HG02623 (cell line): ENCODE results near the gene DDX27.
A peak's percentile ranks its signal among the peaks of the same experiment; 100 is the strongest.

Experiments used
- ATAC-seq: cut with Tn5 transposase; IDR thresholded peaks from one replicate; pipeline ENCODE4 v1.9.1; 2021; ENCODE audit warnings: moderate library complexity; ENCODE audit not compliant: unreplicated experiment

DDX27 gene

DNA sequence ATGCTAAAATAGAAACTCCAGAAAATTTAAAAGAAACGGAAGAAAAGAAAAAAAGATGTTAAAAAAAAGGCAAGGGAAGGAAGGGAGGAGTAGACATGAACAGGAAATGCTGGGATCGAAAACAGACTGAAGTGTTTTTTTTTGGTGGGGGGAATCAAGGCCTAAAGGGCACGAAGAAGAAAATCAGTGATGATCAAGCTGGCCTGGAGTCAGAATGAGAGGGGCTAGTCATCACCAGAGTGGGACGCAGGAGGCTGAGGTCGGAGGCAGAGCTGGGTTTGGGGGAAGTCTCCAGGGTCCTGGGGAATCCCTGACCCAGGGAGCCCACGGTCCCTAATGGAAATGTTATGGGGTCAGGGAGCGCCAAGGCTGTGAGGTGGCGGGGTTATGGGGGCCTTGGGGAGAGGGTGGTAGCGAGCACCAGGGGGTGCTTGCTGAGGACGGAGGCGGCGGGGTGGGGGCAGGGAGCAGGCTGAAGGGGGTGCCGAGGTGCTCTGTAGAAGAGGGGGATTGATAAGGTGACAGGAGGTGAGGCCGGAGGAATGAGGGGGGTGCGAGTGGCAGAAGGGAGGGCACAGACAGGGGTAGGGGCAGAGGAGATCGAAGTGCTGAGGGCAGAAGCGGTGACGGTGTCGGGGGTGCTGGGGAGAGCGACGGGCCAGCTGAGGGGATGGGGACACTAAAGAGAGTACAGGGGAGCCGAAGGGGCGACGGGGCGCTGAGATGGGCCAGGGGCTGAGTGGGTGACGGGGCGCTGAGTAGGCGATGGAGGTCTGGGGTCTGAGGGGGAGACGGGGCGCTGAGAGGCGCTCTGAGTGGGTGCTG lies 58.0 kb downstream of the DDX27 start:
- no peak for ATAC-seq

DNA sequence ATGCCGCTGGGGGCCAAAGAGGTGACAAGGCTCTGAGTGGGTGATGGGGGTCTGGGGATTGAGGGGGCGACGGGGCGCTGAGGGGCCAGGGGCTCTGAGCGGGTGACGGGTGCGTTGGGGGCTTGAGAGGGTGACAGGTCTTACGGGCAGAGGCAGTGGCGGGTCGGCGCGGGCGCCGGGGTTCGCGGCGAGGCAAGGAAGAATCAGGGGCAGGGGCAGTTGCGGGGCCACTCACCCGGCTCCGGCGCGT lies 58.5 kb downstream of the DDX27 start:
- no peak for ATAC-seq

DNA sequence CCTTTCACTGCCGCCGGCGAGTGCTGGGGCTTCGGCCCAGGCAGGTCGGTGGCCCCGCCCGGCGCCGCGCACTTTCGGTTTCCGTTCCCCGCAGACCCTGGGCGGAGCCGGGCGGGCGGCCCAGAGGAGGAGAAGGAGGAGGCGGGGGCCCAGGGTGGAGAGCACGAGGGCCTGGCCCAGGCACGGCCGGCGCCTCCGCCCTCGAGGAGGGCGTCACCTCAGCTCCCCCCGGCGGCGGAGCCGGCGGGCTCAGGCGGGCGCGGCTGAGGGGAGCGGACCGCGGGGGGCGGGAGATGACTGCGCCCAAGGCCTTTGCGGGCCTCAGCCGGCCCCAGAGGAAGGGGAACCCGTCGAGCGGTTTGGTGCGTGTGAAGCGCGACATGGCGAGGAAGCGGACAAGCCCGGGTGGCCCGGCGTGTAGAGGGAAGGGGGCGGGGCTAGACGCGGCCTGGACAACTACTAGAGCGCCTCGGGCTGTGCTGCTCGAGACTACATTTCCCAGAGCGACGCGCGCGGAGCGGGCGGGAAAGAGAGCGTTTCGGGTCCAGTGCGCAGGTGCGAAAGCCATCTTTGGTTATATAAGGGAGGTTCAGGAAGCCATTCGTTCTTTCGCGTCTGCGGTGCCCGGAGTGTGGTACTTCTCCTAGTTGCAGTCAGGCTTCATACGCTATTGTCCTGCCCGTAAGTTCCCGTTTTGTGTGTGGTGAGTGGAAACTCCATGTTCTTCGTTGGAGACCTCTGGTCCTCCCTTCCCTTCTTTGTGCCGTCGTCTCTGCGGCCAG lies 59.0 kb downstream of the DDX27 start, which contains the start of gene ZNFX1:
Gene ZNFX1 (minus strand): TSS at position 22 of the 782 bp plus-strand sequence. CDS start 2,218 bp downstream, outside the sequence.
- peak; percentile 75 for ATAC-seq

DNA sequence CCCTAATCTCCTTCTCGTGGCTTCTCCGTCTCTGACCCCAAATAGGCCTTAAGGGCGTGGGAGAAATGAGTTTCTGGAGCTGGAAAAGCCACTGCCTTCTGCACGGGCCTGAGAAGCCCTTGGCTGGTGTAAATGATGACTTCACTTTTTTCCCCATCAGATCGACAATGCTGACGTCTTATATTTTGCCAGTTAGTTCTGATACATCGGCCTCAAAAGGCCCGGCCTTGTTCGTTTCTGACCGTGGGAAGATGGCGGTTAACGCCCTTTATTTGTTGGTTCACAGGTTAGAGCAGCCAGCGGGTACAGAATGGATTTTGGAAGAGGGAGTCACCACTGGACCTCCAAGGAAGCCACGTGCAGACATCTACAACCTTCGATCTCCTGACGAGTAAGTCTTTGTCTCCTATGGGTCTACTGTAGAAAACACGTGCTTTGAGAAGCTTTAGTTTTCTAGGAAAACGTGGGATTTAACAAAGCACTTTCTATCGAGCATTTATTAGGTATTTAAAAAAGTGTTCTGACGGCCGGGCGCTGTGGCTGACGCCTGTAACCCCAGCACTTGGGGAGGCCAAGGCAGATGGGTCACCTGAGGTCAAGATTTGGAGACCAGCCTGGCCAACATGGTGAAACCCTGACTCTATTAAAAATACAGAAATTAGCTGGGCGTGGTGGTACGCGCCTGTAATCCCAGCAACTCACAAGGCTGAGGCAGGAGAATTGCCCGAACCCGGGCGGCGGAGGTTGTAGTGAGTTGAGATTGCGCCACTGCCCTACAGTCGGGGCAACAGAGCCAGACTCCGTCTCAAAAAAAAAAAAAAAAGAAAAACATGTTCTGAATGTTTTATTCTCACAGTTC lies 59.8 kb downstream of the DDX27 start:
- no peak for ATAC-seq

DNA sequence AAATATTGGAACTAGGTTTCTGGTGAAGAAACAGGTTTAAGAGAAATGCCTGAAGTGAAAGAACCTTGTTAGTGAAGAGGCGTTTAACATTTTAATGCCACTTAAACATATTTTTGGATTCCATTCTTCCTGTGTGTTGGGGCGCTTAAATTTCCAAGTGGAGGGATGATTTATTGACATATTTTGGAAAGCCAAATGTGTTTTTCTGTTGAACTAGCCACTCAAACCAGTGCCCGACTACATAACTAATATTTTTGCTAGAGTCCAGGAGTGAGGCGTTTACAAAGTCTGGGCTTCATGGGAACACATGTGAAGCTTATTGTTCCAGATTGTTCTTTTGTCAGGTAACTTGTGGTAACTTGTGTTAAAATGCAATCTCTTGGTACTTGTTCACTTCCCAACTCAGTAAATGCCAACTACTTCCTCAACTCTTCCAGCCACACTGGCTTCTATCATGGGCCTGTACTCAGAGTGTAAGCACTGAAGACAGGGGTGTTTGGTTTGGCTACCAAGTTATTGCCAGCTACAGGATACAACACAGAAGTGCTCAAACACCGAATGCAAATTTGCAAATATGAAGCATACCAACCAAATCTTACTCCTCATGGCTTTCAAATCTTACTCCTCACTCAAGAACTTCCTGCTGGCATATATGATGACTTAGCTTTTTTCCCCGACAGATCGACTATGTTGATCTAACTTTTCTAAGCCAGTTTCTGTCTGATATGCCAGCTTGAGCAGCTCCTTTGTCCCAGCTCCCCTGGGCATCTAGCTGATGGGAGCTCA lies 60.7 kb downstream of the DDX27 start:
- no peak for ATAC-seq

DNA sequence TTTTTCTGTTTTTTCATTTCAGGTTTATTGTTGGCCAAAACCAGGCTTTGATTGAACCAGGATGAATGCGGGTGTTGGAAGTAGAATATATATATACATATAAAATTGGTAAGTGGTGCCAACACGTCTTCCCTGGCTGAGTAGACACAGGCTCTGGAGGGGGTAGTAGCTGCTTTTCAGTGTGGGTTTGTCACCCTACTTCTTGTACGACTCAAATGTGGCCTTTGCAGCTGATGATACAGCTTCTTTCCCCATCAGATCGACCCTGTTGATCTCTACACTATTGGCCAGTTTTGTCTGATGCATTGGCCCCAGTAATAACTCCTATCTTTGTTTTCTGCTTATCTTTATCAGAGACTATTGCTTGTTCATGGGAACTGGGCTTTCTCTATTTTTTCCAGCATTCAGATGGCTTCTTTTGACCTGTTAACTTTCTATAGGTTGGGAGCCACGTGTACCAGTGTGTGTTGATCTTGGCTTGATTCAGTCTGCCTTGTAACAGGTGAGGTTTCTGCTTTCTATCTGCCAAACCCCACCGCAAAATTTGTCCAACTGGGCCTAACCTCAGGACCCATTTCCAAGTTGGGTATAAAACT lies 61.3 kb downstream of the DDX27 start:
- no peak for ATAC-seq

DNA sequence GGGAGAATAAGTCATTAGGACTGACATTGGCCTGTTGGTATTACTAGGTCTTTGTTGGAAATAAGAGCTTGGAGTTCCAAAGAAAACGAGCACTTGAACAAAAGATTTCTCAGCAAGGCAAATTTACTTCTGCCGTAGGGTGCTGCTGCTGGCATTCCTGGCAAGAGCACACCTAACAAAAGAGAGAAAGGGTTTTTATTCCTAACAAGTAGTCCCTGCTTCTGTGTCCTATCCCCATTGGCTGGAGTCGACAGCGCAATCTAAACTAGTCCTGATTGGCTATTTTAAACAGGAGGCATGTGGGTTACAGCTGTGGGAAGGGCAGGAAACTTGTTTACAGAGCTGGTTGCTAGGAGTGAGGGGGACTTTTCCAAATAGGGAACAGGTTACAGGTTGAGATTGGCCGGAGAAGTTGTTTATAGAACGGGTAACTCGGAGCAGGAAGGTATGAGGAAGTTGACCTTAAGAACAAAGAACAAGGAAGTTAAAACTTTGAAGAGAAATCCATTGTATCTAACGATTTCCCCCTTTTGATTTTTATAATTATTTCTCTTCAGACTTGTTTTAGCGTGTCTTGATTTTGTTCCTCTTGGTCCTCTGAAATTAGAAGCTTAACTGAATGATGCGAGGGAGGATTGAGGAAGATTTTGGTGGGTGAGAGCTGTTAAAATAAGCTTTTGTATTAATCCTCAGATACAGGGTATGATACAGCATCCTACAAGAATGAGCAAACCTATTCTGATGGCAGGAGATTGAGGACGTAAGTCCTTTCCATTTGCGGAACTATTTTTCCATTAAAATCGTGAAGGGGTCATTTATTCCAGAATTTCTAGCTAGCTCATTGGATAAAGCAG lies 62.1 kb downstream of the DDX27 start:
- no peak for ATAC-seq

DNA sequence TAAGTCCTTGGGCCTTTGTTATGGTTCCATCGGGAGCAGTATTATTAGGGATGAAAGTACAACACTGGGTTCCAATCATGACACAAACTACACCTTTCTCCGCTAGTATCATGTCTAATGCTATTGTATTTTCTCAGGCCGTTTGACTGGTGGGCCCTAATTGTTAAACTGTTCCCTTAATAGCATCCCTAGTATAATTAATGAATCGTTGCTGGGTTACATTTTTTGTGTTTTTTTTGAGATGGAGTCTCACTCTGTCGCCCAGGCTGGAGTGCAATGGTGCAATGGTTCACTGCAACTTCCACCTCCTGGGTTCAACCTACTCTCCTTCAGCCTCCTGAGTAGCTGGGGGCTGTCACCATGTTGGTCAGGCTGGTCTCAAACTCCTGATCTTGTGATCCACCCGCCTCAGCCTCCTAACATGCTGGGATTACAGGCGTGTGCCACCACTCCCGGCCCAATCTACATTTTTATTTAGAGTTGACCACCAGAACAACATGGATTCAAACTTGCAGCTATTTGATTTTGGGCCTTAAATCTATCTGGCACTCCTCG lies 62.8 kb downstream of the DDX27 start:
- no peak for ATAC-seq

DNA sequence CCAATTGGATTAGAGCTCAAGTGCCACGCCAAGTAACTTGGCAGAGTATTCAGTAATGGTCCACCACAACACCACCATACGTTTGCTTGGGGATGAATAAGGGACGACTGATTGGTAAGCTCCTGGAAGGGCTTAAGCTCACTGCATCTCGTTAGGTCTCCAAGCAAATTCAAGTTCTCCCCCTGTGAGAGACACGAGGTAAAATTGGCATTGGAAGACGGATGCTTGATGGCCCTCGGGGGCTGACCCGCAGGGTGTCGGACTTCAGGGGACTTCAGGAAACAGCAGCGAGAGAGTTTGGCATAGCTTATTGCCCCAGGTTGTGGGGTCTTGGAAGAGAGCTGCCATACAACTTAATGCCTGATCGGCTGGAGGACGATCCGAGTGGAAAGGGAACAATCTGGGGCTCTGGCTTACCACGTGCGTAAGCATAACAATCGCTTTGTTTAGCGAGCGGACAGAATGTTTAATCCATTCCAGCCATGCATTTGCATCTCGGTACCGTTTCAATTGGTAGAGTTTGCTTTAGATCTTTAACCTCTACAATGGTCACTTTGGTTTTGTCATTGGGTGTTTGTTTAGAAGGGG lies 63.5 kb downstream of the DDX27 start:
- ATAC-seq: no peak

DNA sequence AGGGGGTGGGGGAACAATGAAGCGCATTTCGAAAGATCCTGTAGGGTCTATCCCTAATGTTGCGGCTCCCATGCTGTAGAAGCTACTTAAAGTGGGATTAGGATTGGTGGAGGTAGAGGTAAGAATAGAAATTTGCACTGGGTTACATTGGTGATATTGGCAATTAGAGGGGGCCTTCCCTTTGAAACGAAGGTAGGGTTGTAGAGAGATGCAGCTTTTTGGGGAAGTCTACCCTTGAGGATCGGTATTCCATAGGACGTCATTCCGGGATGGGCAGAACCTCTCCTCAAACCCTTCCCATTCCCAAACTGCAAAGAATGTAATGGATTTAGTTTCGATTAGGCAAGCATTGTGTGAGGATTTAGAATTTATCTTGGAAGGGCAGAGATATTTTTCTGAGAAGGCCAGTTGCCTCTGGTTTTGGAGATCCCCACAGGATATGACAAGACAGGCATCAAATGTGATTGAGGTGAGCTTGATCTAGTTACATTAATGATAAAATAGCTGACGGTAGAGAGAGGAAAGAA lies 64.0 kb downstream of the DDX27 start:
- ATAC-seq: no peak

DNA sequence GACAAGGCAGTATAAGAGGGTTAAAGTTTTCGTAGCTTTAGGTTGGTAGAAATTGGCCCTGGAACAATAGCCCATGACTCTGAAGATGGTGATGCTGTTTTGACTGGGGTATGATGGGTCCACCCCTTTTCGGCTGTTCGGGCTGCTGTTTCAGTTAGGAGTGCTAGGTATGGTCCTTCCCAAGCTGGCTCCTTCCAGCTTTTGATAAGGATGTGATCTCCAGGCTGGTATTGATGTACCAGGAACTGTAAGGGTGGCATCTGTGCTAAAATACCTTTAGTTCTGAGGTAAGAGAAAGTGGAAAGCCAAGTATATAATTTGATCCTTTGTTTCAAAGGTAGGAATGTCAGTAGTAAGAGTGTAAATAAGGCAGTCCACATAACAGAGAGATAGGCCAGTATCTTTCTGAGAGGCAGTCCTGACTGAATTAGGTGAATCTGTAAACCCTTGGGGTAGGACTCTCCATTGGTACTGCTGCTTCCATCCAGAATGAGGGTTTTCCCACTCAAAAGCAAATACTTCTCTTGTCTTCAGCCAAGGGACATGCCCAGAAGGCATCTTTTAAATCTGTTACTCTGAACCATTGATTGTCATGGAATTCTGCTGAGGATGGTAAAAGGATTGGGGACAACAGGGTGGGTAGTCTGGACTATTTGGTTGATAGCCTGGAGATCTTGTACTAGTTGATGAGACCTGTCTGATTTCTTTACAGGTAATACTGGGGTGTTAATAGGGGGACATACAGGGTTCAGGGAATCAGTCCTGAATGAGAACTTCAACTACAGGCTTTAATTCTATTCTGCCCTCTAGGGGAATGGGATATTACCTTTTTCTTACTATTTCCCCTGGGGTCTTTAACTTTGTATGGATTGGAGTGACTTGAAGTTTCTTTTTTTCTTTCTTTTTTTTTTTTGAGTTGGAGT lies 64.7 kb downstream of the DDX27 start:
- no peak for ATAC-seq

DNA sequence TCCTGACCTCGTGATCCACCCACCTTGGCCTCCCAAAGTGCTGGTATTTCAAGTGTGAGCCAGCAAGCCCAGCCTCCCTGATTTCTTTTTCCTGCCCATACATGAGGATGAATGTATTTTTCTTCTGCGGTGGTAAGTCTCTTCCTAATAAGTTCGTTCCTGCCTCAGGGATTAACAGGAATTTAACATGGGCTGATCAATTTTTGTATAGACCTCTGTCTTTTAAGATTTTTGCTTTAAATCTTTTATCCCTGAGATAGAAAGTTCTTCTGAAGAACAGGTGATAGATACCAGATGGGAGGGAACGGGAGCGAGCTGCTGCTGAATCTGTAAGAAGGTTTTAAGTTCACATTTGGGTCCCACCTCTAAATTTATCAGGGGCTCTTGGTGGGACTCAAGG lies 65.6 kb downstream of the DDX27 start:
- no peak for ATAC-seq

DNA sequence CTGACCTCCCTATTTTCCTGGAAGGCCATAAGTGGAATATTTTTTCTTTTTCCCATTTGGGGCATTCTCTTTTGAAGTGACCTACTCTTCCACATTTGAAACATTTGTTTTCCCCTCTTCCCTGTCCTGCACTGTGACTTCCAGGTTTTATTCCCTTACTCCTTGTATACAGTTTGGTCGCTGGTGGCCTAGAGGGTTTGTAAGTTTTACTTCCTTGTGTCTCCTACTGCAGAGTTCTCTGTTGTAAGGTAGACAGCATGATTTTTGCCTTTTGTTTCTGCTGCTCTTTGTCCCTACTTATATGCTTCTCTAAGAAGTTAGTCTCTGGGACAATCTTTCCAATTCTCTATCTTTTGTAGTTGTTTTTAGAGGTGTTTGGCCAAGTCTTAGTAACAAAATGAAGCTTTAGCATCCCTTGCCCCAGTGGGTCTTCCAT lies 66.0 kb downstream of the DDX27 start:
- ATAC-seq: no peak

DNA sequence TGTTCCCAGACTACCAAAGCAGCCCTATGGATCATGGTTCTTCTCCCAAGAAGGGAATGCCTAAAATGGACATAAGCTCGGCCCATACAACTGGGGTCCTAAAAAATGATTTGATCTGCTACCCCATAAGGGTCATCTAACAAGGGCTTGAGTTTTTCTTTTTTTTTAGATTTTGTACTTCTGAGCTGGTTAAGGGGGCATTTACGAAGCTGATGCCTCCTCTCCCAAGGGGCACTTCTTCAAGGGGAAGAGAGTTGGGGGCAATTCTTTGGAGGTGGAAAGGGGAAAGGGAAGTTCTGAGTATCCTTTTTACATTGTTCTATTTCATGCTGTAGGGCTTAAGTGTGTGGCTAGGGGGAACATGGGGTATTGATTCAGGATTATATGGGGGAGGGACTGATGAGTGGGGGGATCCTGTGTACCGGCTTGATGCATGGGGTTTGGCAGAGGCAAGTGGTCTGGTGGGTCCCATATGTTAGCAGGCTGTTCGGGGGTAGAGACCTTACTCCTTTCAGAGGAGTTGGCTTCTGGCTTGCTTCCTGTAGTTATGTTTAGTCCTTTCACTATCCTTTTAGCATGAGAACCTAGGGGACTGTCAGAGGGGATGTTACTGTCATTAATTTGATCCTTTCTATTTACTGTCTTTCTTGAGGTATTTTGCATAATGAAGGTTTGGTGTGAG lies 66.7 kb downstream of the DDX27 start:
- no peak for ATAC-seq

DNA sequence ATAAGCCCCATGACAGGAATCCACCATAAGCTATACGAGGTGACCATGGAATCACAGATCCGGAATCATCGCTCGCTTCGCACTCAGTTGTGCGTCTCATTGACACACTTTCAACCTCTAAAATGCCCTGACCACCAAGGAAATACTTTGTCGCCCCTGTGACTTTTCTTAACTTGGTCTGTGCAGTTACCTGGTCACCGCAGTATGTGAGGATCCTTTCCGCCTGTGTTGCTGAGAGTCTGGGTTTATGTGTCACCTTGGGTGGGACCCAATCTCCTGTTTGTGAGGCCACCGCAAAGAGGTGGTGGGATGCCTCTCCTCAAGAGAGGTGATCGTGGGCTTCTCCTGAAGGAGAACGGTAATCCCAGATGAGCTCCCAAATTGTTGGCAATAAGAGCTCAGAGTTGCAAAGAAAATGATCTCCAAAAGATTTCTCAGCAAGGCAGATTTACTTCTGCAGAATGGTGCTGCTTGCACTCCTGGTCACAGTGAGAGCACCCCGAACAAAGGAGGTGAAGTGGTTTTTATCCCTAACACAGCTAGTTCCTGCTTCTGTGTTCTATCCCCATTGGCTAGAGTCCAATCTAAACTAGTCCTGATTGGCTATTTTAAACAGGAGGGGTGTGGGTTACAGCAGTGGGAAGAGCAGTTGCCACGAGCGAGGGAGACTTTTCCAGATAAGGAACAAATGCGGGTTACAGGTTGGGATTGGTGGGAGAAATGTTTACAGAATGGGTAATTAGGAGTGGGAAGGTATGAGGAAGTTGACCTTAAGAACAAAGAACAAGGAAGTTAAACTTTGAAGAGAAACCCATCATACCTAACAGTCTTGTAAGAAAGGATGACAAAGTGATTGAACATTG lies 67.7 kb downstream of the DDX27 start:
- no peak for ATAC-seq
